ENCODE measurements around the gene UFSP1.
"Not testable (repeated sequence)": the region's sequence is repeated elsewhere in the genome, so short reads cannot be mapped to it uniquely, and the experiment has no call there.

The UFSP1 gene

GRCh38 chr7:100914879-100915447 lies 25.4 kb upstream of the UFSP1 start:
- H3K4me3 ChIP-seq (replicated peaks; ENCODE audit: low read depth, low read length), result no peak overlapping the region
- TF ChIP-seq CTCF (IDR thresholded peaks at IDR 0.05; ENCODE audit: low read length, missing control alignments), result no peak
- no peak for DNase-seq (ENCODE audit: low read depth)

DNA sequence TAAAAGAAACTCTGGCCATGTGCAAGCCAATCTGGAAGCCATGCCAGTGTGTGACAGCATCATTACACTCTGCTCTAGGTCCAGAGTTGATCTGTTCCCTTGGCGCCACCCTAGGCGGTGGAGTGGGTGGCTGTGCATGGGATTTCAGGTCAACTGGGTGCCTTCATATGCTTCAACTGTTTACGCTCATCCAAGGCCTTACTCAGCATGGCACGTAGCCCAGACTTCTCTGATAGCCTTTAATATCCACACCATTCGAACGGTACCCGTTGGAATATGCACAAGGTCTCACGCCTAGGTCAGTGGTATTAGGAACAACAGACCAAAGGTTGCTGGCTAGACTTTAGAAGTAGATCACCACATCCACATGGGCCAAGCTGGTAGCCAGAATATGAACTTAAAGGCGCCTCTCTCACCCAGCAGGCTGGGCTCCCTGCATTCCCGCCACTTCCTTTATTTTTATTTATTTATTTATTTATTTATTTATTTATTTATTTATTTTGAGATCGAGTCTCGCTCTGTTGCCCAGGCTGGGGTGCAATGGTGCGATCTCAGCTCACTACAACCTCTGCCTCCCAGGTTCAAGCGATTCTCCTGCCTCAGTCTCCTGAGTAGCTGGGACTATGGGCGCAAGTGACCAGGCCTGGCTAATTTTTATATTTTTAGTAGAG lies 24.8 kb upstream of the UFSP1 start:
- TF ChIP-seq CTCF (IDR thresholded peaks at IDR 0.05; ENCODE audit: low read length, missing control alignments), result no peak
- DNase-seq (ENCODE audit: low read depth), result no peak

GRCh38 chr7:100911484-100911883 lies 22.0 kb upstream of the UFSP1 start:
- no peak for TF ChIP-seq CTCF (IDR thresholded peaks at IDR 0.05; ENCODE audit: low read length, missing control alignments)
- DNase-seq (ENCODE audit: low read depth), result no peak
- no peak overlapping the region for H3K4me3 ChIP-seq (replicated peaks; ENCODE audit: low read depth, low read length)

More for the DNA sequence above, 24.8 kb upstream of the UFSP1 start:
- no peak overlapping the region for H3K4me3 ChIP-seq (replicated peaks; ENCODE audit: low read depth, low read length)

DNA sequence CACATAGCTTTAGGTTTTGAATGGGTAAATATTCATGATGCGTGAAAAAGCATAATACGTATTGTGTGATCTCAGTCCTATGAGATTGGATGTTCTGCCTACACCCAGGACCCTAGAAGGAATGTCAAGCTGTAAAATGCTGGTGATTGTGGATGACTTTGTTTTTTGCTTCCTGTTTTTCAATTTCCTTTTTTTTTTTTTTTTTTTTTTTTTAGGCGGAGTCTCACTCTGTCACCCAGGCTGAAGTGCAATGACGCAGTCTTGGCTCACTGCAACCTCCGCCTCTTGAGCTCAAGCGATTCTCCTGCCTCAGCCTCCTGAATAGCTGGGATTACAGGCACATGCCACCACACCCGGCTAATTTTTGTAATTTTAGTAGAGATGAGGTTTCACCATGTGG lies 20.9 kb upstream of the UFSP1 start:
- DNase-seq (ENCODE audit: low read depth); H3K4me3 ChIP-seq (replicated peaks; ENCODE audit: low read depth, low read length): not testable (repeated sequence)

DNA sequence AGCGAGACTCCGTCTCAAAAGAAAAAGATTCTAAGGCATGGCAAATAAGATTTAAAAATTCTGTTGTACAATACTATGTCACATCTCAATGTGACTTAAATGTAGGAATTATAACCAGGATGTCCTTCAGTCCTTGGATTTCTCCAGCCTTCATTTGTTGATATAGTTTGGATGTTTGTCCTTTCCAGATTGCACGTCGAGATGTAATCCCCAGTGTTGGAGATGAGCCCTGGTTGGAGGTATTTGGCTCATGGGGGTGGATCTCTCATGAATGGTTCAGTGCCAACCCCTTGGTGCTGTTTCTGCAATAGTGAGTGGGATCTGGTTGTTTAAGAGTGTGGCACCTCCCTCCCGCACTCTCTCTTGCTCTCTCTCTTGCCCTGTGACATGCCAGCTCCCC lies 19.0 kb upstream of the UFSP1 start:
- H3K4me3 ChIP-seq (replicated peaks; ENCODE audit: low read depth, low read length), result no peak overlapping the region
- no peak for DNase-seq (ENCODE audit: low read depth)
- no peak for TF ChIP-seq CTCF (IDR thresholded peaks at IDR 0.05; ENCODE audit: low read length, missing control alignments)

- no peak overlapping the region for H3K4me3 ChIP-seq (replicated peaks; ENCODE audit: low read depth, low read length)
- no peak for TF ChIP-seq CTCF (IDR thresholded peaks at IDR 0.05; ENCODE audit: low read length, missing control alignments)
- DNase-seq (ENCODE audit: low read depth), result no peak
Measured at GRCh38 chr7:100902638-100903037, 13.1 kb upstream of the UFSP1 start.

- H3K4me3 ChIP-seq (replicated peaks; ENCODE audit: low read depth, low read length), result no peak overlapping the region
- TF ChIP-seq CTCF (IDR thresholded peaks at IDR 0.05; ENCODE audit: low read length, missing control alignments), result no peak
Measured at GRCh38 chr7:100901921-100902332, 12.4 kb upstream of the UFSP1 start.

More at GRCh38 chr7:100901921-100902332, 12.4 kb upstream of the UFSP1 start:
- no peak for DNase-seq (ENCODE audit: low read depth)

All from fibroblast of pulmonary artery (primary cell).